WI38 (cell line): ENCODE data around the gene SRSF5.

ENCODE experiments used
- H3K4me3 ChIP-seq: 2 replicates; pipeline ENCODE4 v1.5.1; 2011; ENCODE audit warnings: low read depth, mild to moderate bottlenecking, control low read depth, low read length
- CTCF ChIP-seq: IDR thresholded peaks from 2 replicates; pipeline ENCODE4 v1.5.1; 2012; ENCODE audit warnings: low read depth, mild to moderate bottlenecking, control low read depth, low read length

SRSF5 gene

GRCh38 chr14:69816216-69816615 lies 49.3 kb downstream of the SRSF5 start:
- no peak for TF ChIP-seq CTCF
- no peak overlapping the region for H3K4me3 ChIP-seq

GRCh38 chr14:69818758-69819191 lies 51.8 kb downstream of the SRSF5 start:
- peak; percentile 67 for TF ChIP-seq CTCF
- no peak overlapping the region for H3K4me3 ChIP-seq

- H3K4me3 ChIP-seq, result no peak overlapping the region
- no peak for TF ChIP-seq CTCF
These were observed 52.7 kb downstream of the SRSF5 start for GRCh38 chr14:69819607-69820006.

GRCh38 chr14:69820991-69821390 lies 54.0 kb downstream of the SRSF5 start:
- no peak overlapping the region for H3K4me3 ChIP-seq
- TF ChIP-seq CTCF, result no peak
